K562 (cell line): Measurements from ENCODE around the gene PTGER4. TPM values are rescaled to one million over a fixed set of nuclear protein-coding genes. Genes with fewer than 3 reads are reported as not detected.

Experiments
- ATAC-seq: fragments of 200-7000 bp; cut with Tn5 transposase; 3 replicates; pipeline ENCODE4 v1.9.1; 2020; ENCODE audit warnings: moderate library complexity
- BruUV-seq: library from RNA; stranded (reverse); fragments of 400-500 nt; replicated peaks from 2 replicates; lab custom pipeline; 2021; lab: Mats Ljungman, UMichigan
- CTCF ChIA-PET: fragments of 300-600 bp; formaldehyde crosslinking; extraction: SDS; loops from one replicate; lab custom pipeline; 2021; ENCODE audit warnings: low intra/inter-chr PET ratio; lab: Yijun Ruan, JAX
- POLR2A ChIA-PET: fragments of 300-600, 350-650 bp; sonication (Branson Sonifier 250); formaldehyde crosslinking; extraction: SDS; loops from one replicate; lab custom pipeline; 2021; ENCODE audit warnings: antibody characterized with exemption, inconsistent platforms; lab: Yijun Ruan, JAX
- DNase-seq, 4 experiments: peaks; one replicate each; pipeline versions ENCODE4 v3.0.0 to v3.0.0-alpha.2; 2011 to 2018; ENCODE audit warnings: low spot score in 3 of 4, mixed read lengths in 3 of 4; ENCODE audit errors: extremely low read depth in 1 of 4
- FAIRE-seq: peaks from 2 replicates; lab custom pipeline; 2011; peaks lifted over from hg19 to GRCh38; lab: Jason Lieb, UNC
- H2AFZ ChIP-seq: 2 replicates; pipeline ENCODE4 v1.6.0; 2011; ENCODE audit warnings: low read depth, low read length, control low read depth, inconsistent platforms
- H3K27ac ChIP-seq: fragments of 200-600 bp; 3 replicates; pipeline ENCODE4 v1.8.0; 2011; ENCODE audit warnings: low read depth, mild to moderate bottlenecking, control low read depth, inconsistent platforms, low read length, moderate library complexity, mixed read lengths; ENCODE audit errors: extremely low read depth
- H3K27me3 ChIP-seq, 2 experiments: fragments of 300-600 bp in 1 of 2; 2 replicates in 1 of 2; 3 replicates in 1 of 2; pipeline versions ENCODE4 v1.6.0 to v1.8.0; 2011; ENCODE audit warnings: inconsistent platforms in 2 of 2, low read length in 2 of 2, mild to moderate bottlenecking in 1 of 2, mixed read lengths in 1 of 2, moderate library complexity in 1 of 2; ENCODE audit not compliant: control insufficient read depth in 2 of 2, insufficient read depth in 2 of 2
- H3K36me3 ChIP-seq: fragments of 300-600 bp; 3 replicates; pipeline ENCODE4 v1.8.0; 2011; ENCODE audit warnings: mild to moderate bottlenecking, low read length, inconsistent platforms; ENCODE audit not compliant: control insufficient read depth, insufficient read depth
- H3K4me1 ChIP-seq, 2 experiments: fragments of 200-600 bp in 1 of 2; replicated peaks in 1 of 2; 2 replicates in 1 of 2; 3 replicates in 1 of 2; pipeline versions ENCODE4 v1.5.1 to v1.8.0; 2011; ENCODE audit warnings: inconsistent platforms in 2 of 2, low read length in 2 of 2, mild to moderate bottlenecking in 1 of 2, mixed read lengths in 1 of 2, moderate library complexity in 1 of 2; ENCODE audit not compliant: control insufficient read depth in 2 of 2, insufficient read depth in 2 of 2
- H3K4me2 ChIP-seq: 2 replicates; pipeline ENCODE4 v1.6.1; 2011; ENCODE audit warnings: low read length, control low read depth, inconsistent platforms, mixed read lengths; ENCODE audit not compliant: insufficient read depth
- H3K4me3 ChIP-seq: fragments of 200-600 bp; sonication (generic), shearing (Covaris generic); 2 replicates; pipeline ENCODE4 v1.5.1; 2016; ENCODE audit warnings: control low read depth, inconsistent platforms
- H3K79me2 ChIP-seq: fragments of 200-600 bp; 3 replicates; pipeline ENCODE4 v1.8.0; 2011; ENCODE audit warnings: low read length, inconsistent platforms; ENCODE audit not compliant: control insufficient read depth, insufficient read depth
- H3K9ac ChIP-seq, 2 experiments: 2 replicates each; pipeline versions ENCODE4 v1.6.0 to v1.6.1; 2011; ENCODE audit warnings: low read depth in 2 of 2, low read length in 2 of 2, control low read depth in 1 of 2, inconsistent platforms in 1 of 2, mild to moderate bottlenecking in 1 of 2, mixed read lengths in 1 of 2; ENCODE audit not compliant: insufficient read depth in 1 of 2
- H3K9me1 ChIP-seq: one replicate; pipeline ENCODE4 v1.6.0; 2011; ENCODE audit warnings: inconsistent platforms, mild to moderate bottlenecking, low read length, moderate library complexity; ENCODE audit not compliant: control insufficient read depth, insufficient read depth
- H3K9me3 ChIP-seq: replicated peaks from 2 replicates; pipeline ENCODE4 v1.5.1; 2011; ENCODE audit warnings: low read depth, low read length, inconsistent platforms; ENCODE audit not compliant: control insufficient read depth, insufficient read depth
- H4K20me1 ChIP-seq: replicated peaks from 2 replicates; pipeline ENCODE4 v1.6.1; 2011; ENCODE audit warnings: low read length, inconsistent platforms, mixed read lengths; ENCODE audit not compliant: control insufficient read depth, insufficient read depth
- ARID1B ChIP-seq: fragments of 450-650 bp; IDR thresholded peaks from 2 replicates; pipeline ENCODE4 v1.6.1; 2016; ENCODE audit warnings: antibody characterized with exemption, mild to moderate bottlenecking, inconsistent platforms
- CCAR2 ChIP-seq: fragments of 200-400 bp; formaldehyde crosslinking; IDR thresholded peaks from 2 replicates; pipeline ENCODE4 v1.6.1; 2017; ENCODE audit warnings: mild to moderate bottlenecking, low read depth, low read length
- EWSR1 ChIP-seq: fragments of 450-650 bp; IDR thresholded peaks from 2 replicates; pipeline ENCODE4 v1.6.1; 2018; ENCODE audit warnings: borderline replicate concordance, mild to moderate bottlenecking, low read depth, moderate library complexity; ENCODE audit not compliant: partially characterized antibody
- GABPB2 ChIP-seq: fragments of 250-450 bp; sonication (Bioruptor Pico); conservative IDR thresholded peaks from 2 replicates; pipeline ENCODE4 v1.5.1; 2021; ENCODE audit warnings: mild to moderate bottlenecking
- GTF2E2 ChIP-seq: fragments of 200-800 bp; sonication (Bioruptor generic); IDR thresholded peaks from 2 replicates; pipeline ENCODE4 v1.6.1; 2016; ENCODE audit warnings: missing genetic modification characterization, missing compliant biosample characterization
- HMG20A ChIP-seq: fragments of 450-650 bp; formaldehyde crosslinking; conservative IDR thresholded peaks from 2 replicates; pipeline ENCODE4 v1.4.0; 2020; ENCODE audit warnings: mild to moderate bottlenecking, mixed read lengths
- MCM7 ChIP-seq, 2 experiments: fragments of 450-650 bp; IDR thresholded peaks; 2 replicates each; pipeline ENCODE4 v1.6.1; 2016 to 2018
- MECOM ChIP-seq: fragments of 250-450 bp; sonication (Bioruptor Pico); IDR thresholded peaks from 2 replicates; pipeline ENCODE4 v1.8.0; 2022; ENCODE audit warnings: inconsistent platforms
- MEIS2 ChIP-seq: fragments of 450-650 bp; IDR thresholded peaks from 2 replicates; pipeline ENCODE4 v1.6.1; 2014; ENCODE audit warnings: mild to moderate bottlenecking; ENCODE audit not compliant: partially characterized antibody
- MIER1 ChIP-seq: fragments of 450-650 bp; IDR thresholded peaks from 2 replicates; pipeline ENCODE4 v1.6.1; 2016; ENCODE audit warnings: antibody characterized with exemption, mild to moderate bottlenecking, low read depth
- MTA2 ChIP-seq: fragments of 450-650 bp; IDR thresholded peaks from 2 replicates; pipeline ENCODE4 v1.6.1; 2016; ENCODE audit warnings: low read depth
- PTBP1 ChIP-seq: fragments of 200-400 bp; formaldehyde crosslinking; IDR thresholded peaks from 2 replicates; pipeline ENCODE4 v1.6.1; 2017; ENCODE audit warnings: low read depth, low read length
- RHOXF2B ChIP-seq: fragments of 250-450 bp; sonication (Bioruptor Pico); conservative IDR thresholded peaks from 2 replicates; pipeline ENCODE4 v1.5.1; 2021
- SMAD2 ChIP-seq: fragments of 150-350 bp; IDR thresholded peaks from 2 replicates; pipeline ENCODE4 v1.6.1; 2014; ENCODE audit warnings: low read depth, mild to moderate bottlenecking, low read length
- SRSF3 ChIP-seq: fragments of 200-400 bp; formaldehyde crosslinking; IDR thresholded peaks from 2 replicates; pipeline ENCODE4 v1.6.1; 2016; ENCODE audit warnings: mild to moderate bottlenecking, low read length, moderate library complexity; ENCODE audit not compliant: insufficient read depth
- TRIM28 ChIP-seq: fragments of 450-650 bp; IDR thresholded peaks from 2 replicates; pipeline ENCODE4 v1.6.1; 2017
- WGBS: fragments of 100-300 bp; shearing (Covaris generic); methylation state at CpG from one replicate; pipeline ENCODE4 v1.1.6; 2016; ENCODE audit warnings: low coverage, mixed read lengths; ENCODE audit not compliant: insufficient coverage; ENCODE audit errors: missing lambda C conversion rate; 5-methylcytosine and 5-hydroxymethylcytosine counted together
- in situ Hi-C: fragments of 300-500 bp; cut with MboI; formaldehyde crosslinking; loops from 4 replicates; pipeline ENCODE4 v1.15.0; 2018; ENCODE audit warnings: inconsistent platforms, mixed read lengths
- intact Hi-C: fragments of 100-400 bp; cut with micrococcal nuclease; formaldehyde crosslinking; loops from 2 replicates; pipeline ENCODE4 v1.14.2; 2022
- polyA plus RNA-seq, 8 experiments: library from polyadenylated mRNA; depleted of rRNA in 4 of 8; stranded (reverse) in 5 of 8; unstranded in 3 of 8; fragments of >200 nt; fragmentation: Nextera tagmentation in 2 of 8; fragmentation: Illumina TruSeq in 1 of 8; extraction: Ambion mirVana in 2 of 8; extraction: Trizol in 1 of 8; gene quantifications; 2 replicates each; pipeline versions ENCODE4 v1.2.1 to v1.2.3, GENCODE V29; 2011 to 2014; ENCODE audit warnings: inconsistent platforms in 1 of 8, missing spikeins in 1 of 8
- total RNA-seq, 7 experiments: library from RNA; depleted of rRNA in 6 of 7; stranded (reverse); fragments of >200 nt in 6 of 7; fragmentation: Illumina TruSeq in 2 of 7; extraction: Trizol in 2 of 7; gene quantifications; 2 replicates each; pipeline versions ENCODE4 v1.2.1 to v1.2.3, GENCODE V29; 2011 to 2021; ENCODE audit warnings: low replicate concordance in 1 of 7
- TF ChIP-seq, protein P1 (sequence below), 2 experiments: IDR thresholded peaks in 1 of 2; conservative IDR thresholded peaks in 1 of 2; 2 replicates each; pipeline ENCODE4 v1.6.1; 2016; ENCODE audit warnings: low read depth in 2 of 2, mild to moderate bottlenecking in 1 of 2, missing compliant biosample characterization in 1 of 2, missing genetic modification characterization in 1 of 2, moderate library complexity in 1 of 2
- TF ChIP-seq, protein P2 (sequence below): fragments of 450-650 bp; IDR thresholded peaks from 2 replicates; pipeline ENCODE4 v1.6.1; 2016
- TF ChIP-seq, protein P3 (sequence below): fragments of 450-650 bp; formaldehyde crosslinking; IDR thresholded peaks from 2 replicates; pipeline ENCODE4 v1.4.0; 2022; ENCODE audit warnings: missing genetic modification characterization

Gene PTGER4
- total and polyA plus RNA-seq, 9 of the 15 experiments (the other 6 are each of a cell fraction or from before 2014, with no cell fraction given), result 0.31 TPM; not detected in 8

DNA sequence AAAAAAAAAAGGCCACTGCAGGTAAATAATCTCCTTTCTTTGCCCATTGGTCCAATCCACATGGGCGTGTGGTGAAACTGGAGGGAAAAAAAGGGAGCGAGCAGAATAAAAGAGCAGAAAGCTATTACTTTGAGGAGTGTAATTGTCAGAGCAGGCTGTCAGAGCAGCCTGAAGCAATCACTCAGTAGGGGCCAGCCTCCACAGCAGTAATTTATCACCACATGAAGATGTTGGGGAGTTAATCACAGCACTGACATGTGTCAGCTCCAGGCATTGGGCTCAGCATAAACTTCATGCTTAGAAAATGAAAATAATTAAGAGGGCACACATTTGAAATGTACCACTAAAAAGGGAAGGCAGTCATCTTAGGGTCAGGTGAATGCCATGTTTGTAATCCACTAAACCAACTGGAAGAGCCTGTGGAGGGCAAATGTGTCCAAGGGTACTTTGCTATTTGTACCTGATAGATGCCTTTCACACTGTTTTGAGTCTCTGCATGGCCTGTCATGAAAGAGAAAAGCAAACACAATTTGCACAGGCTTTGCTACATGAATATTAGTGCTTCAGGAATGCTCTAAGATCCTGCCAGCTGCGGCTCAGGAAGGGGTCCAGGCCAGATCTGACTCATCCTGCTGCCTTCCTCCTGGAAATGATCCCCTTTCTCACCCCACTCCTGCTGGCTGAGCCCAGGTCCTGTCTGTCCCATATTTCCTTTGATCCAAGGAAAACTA, 2.9 kb upstream of the PTGER4 start:
- Histone ChIP-seq H4K20me1 (no peaks in the 10 kb centered on the region), H3K9me3 (no peaks in the 10 kb centered on the region), H3K4me2 (no peak overlapping the region), H2AFZ (no peak overlapping the region), H3K27ac (no peak overlapping the region), H3K79me2 (no peaks in the 10 kb centered on the region), H3K9me1 (no peaks in the 10 kb centered on the region), H3K36me3 (no peaks in the 10 kb centered on the region), H3K4me3 (no peak overlapping the region), H3K27me3 (peaks cover 14% of the 10 kb centered on the region in 2 experiments), H3K4me1 (peaks cover 0 to 23% of the 10 kb centered on the region in 2 experiments; a peak in 2 of 5 replicates), H3K9ac (no peak overlapping the region)
- FAIRE-seq, result no peak
- intact Hi-C loops, result no loop called here
- ChIA-PET POLR2A (interaction anchor here (0.6 to 1.0 kb wide), 3 partner anchors 7 to 69 kb away, joined by 3 read pairs; no protein-coding TSS in a partner anchor), CTCF (no interaction called here)
- no peak for DNase-seq
- no TSS peak for BruUV-seq
- 6% methylated on average over 3 of the region's 3 CpGs for WGBS
- no peak for ATAC-seq
- in situ Hi-C loops, result loop anchor here (25.0 kb wide), 1 partner anchor 739 kb away; no protein-coding TSS in a partner anchor
- TF ChIP-seq MEIS2, result peak; percentile 52
- no peak for TF ChIP-seq EWSR1
- TF ChIP-seq, protein P1, sequence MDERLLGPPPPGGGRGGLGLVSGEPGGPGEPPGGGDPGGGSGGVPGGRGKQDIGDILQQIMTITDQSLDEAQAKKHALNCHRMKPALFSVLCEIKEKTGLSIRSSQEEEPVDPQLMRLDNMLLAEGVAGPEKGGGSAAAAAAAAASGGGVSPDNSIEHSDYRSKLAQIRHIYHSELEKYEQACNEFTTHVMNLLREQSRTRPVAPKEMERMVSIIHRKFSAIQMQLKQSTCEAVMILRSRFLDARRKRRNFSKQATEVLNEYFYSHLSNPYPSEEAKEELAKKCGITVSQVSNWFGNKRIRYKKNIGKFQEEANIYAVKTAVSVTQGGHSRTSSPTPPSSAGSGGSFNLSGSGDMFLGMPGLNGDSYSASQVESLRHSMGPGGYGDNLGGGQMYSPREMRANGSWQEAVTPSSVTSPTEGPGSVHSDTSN (CRISPR knock-in tag; IDR thresholded peaks at IDR 0.05; ENCODE audit: low read depth), result no peak
- TF ChIP-seq, protein P1 (tag; conservative IDR thresholded peaks at IDR 0.05; ENCODE audit: low read depth), result peak; percentile 47
- TF ChIP-seq ARID1B, result no peak
- no peak for TF ChIP-seq CCAR2
- TF ChIP-seq HMG20A (CRISPR knock-in tag), result no peak
- TF ChIP-seq MTA2, result no peak
- TF ChIP-seq MIER1, result no peak
- no peak for TF ChIP-seq RHOXF2B (CRISPR knock-in tag)
- TF ChIP-seq, protein P2, sequence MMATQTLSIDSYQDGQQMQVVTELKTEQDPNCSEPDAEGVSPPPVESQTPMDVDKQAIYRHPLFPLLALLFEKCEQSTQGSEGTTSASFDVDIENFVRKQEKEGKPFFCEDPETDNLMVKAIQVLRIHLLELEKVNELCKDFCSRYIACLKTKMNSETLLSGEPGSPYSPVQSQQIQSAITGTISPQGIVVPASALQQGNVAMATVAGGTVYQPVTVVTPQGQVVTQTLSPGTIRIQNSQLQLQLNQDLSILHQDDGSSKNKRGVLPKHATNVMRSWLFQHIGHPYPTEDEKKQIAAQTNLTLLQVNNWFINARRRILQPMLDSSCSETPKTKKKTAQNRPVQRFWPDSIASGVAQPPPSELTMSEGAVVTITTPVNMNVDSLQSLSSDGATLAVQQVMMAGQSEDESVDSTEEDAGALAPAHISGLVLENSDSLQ, result peak; percentile 32; the same call in 1 of the 2 replicates
- TF ChIP-seq, protein P3, sequence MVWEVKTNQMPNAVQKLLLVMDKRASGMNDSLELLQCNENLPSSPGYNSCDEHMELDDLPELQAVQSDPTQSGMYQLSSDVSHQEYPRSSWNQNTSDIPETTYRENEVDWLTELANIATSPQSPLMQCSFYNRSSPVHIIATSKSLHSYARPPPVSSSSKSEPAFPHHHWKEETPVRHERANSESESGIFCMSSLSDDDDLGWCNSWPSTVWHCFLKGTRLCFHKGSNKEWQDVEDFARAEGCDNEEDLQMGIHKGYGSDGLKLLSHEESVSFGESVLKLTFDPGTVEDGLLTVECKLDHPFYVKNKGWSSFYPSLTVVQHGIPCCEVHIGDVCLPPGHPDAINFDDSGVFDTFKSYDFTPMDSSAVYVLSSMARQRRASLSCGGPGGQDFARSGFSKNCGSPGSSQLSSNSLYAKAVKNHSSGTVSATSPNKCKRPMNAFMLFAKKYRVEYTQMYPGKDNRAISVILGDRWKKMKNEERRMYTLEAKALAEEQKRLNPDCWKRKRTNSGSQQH (CRISPR knock-in tag), result no peak
- no peak for TF ChIP-seq TRIM28
- TF ChIP-seq GTF2E2, result no peak
- TF ChIP-seq MCM7 (IDR thresholded peaks at IDR 0.05), result no peak
- no peak for TF ChIP-seq PTBP1
- no peak for TF ChIP-seq SRSF3
- TF ChIP-seq GABPB2 (CRISPR knock-in tag), result no peak
- no peak for TF ChIP-seq SMAD2
- TF ChIP-seq MECOM (CRISPR knock-in tag), result no peak
